ENCODE results near the gene COL10A1.

COL10A1 gene

DNA sequence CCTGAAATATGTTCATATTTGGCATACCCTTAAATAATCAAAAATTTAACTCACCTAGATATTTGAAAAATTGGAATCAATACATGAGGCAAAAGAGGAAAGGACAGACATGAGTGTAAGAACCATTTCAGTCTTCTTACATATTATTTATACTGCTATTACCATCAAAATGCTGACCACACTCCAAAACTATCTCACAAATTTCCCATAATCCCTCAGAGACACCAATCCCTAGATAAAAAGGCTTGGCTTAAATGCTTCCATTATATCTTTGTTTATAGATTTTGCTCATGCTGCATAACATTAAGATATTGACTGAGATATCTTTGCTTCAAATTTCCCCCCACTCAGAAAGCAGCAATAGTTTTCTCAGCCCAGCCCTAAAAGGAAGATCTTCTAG is 37.0 kb downstream of the COL10A1 start:
- Histone ChIP-seq H3K4me3 (replicated peaks; ENCODE audit: insufficient read depth, low read length) (no peak overlapping the region), H3K27ac (replicated peaks) (no peak overlapping the region), H3K27me3 (ENCODE audit: insufficient read depth, poor library complexity, severe bottlenecking) (no peaks in the 10 kb centered on the region)
- TF ChIP-seq POLR2AphosphoS5 (IDR thresholded peaks at IDR 0.05; ENCODE audit: low read depth): no peak
- TF ChIP-seq GABPA (IDR thresholded peaks at IDR 0.05; ENCODE audit: low read depth): no peak
- no peak for TF ChIP-seq CTCF (IDR thresholded peaks at IDR 0.05; ENCODE audit: insufficient read depth, low read length)
- TF ChIP-seq, protein P1, sequence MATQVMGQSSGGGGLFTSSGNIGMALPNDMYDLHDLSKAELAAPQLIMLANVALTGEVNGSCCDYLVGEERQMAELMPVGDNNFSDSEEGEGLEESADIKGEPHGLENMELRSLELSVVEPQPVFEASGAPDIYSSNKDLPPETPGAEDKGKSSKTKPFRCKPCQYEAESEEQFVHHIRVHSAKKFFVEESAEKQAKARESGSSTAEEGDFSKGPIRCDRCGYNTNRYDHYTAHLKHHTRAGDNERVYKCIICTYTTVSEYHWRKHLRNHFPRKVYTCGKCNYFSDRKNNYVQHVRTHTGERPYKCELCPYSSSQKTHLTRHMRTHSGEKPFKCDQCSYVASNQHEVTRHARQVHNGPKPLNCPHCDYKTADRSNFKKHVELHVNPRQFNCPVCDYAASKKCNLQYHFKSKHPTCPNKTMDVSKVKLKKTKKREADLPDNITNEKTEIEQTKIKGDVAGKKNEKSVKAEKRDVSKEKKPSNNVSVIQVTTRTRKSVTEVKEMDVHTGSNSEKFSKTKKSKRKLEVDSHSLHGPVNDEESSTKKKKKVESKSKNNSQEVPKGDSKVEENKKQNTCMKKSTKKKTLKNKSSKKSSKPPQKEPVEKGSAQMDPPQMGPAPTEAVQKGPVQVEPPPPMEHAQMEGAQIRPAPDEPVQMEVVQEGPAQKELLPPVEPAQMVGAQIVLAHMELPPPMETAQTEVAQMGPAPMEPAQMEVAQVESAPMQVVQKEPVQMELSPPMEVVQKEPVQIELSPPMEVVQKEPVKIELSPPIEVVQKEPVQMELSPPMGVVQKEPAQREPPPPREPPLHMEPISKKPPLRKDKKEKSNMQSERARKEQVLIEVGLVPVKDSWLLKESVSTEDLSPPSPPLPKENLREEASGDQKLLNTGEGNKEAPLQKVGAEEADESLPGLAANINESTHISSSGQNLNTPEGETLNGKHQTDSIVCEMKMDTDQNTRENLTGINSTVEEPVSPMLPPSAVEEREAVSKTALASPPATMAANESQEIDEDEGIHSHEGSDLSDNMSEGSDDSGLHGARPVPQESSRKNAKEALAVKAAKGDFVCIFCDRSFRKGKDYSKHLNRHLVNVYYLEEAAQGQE (IDR thresholded peaks at IDR 0.05; ENCODE audit: insufficient replicate concordance, low read depth): no peak
- TF ChIP-seq SPI1 (IDR thresholded peaks at IDR 0.05; ENCODE audit: borderline replicate concordance, low read depth): no peak
- no peak for DNase-seq (ENCODE audit: low read depth in 1 of 2, low spot score in 1 of 2)

- H3K27ac ChIP-seq (replicated peaks): no peak overlapping the region
- H3K4me3 ChIP-seq (replicated peaks; ENCODE audit: insufficient read depth, low read length): no peak overlapping the region
- no peak for DNase-seq (ENCODE audit: low read depth in 1 of 2, low spot score in 1 of 2)
- H3K27me3 ChIP-seq (ENCODE audit: insufficient read depth, poor library complexity, severe bottlenecking): no peaks in the 10 kb centered on the region
- no peak for TF ChIP-seq SPI1 (IDR thresholded peaks at IDR 0.05; ENCODE audit: borderline replicate concordance, low read depth)
Measured at GRCh38 chr6:116087437-116088027, 38.4 kb downstream of the COL10A1 start.

- no peak overlapping the region for H3K4me3 ChIP-seq (replicated peaks; ENCODE audit: insufficient read depth, low read length)
- TF ChIP-seq, protein P1 (IDR thresholded peaks at IDR 0.05; ENCODE audit: insufficient replicate concordance, low read depth): no peak
- no peak overlapping the region for H3K27ac ChIP-seq (replicated peaks)
- no peak for DNase-seq (ENCODE audit: low read depth in 1 of 2, low spot score in 1 of 2)
- no peaks in the 10 kb centered on the region for H3K27me3 ChIP-seq (ENCODE audit: insufficient read depth, poor library complexity, severe bottlenecking)
Measured at GRCh38 chr6:116084284-116084683, 41.6 kb downstream of the COL10A1 start.

DNA sequence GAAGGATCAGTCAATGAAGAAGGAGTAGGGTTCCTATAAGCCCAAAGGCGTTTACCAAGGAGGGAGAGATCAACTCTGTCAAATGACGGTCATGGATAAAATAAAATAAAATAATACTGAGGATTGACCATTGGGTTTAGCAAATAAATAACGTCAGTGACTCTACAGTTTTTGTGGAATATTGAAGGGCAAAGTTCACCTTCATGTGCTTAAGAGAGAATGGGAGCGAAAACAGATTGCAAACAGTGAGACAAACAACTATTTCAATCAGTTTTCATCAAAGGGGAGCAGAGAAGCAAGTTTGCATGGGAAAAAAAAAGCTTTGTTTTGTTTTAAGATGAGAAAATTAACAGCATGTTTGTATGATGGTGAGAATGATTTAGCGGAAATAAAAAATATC is 42.9 kb downstream of the COL10A1 start:
- Histone ChIP-seq H3K4me3 (replicated peaks; ENCODE audit: insufficient read depth, low read length) (no peak overlapping the region), H3K27ac (replicated peaks) (no peak overlapping the region), H3K27me3 (ENCODE audit: insufficient read depth, poor library complexity, severe bottlenecking) (no peaks in the 10 kb centered on the region)
- TF ChIP-seq GABPA (IDR thresholded peaks at IDR 0.05; ENCODE audit: low read depth): no peak
- TF ChIP-seq, protein P1 (IDR thresholded peaks at IDR 0.05; ENCODE audit: insufficient replicate concordance, low read depth): no peak
- TF ChIP-seq POLR2AphosphoS5 (IDR thresholded peaks at IDR 0.05; ENCODE audit: low read depth): no peak
- TF ChIP-seq SPI1 (IDR thresholded peaks at IDR 0.05; ENCODE audit: borderline replicate concordance, low read depth): no peak
- no peak for TF ChIP-seq CTCF (IDR thresholded peaks at IDR 0.05; ENCODE audit: insufficient read depth, low read length)
- no peak for DNase-seq (ENCODE audit: low read depth in 1 of 2, low spot score in 1 of 2)
